HCT116 (cell line): ENCODE measurements around the gene HIVEP3. TPM values are rescaled to one million over a fixed set of nuclear protein-coding genes. Genes with fewer than 3 reads are reported as not detected.

Source experiments
- ATAC-seq: fragments of 200-7000 bp; cut with Tn5 transposase; 2 replicates; pipeline ENCODE4 v1.9.1; 2020; ENCODE audit warnings: mild to moderate bottlenecking, moderate library complexity
- BruUV-seq: library from RNA; stranded (reverse); fragments of 400-500 nt; replicated peaks from 2 replicates; lab custom pipeline; 2021; lab: Mats Ljungman, UMichigan
- CTCF ChIA-PET: fragments of 300-600 bp; sonication (Branson Sonifier 250); formaldehyde crosslinking; loops from one replicate; lab custom pipeline; 2021; ENCODE audit warnings: antibody characterized with exemption; lab: Charles Lee
- POLR2A ChIA-PET: fragments of 300-600, 350-600 bp; sonication (Branson Sonifier 250); formaldehyde crosslinking; loops from one replicate; lab custom pipeline; 2021; ENCODE audit warnings: antibody characterized with exemption; lab: Charles Lee
- RAD21 ChIA-PET, 2 experiments: fragments of 300-600 bp; sonication (Branson Sonifier 250); formaldehyde crosslinking; loops; one replicate each; lab custom pipeline; 2023; ENCODE audit warnings: low total read pairs in 2 of 2; ENCODE audit not compliant: uncharacterized antibody in 2 of 2, unreplicated experiment in 2 of 2, low non-redundant PET in 1 of 2; lab: Charles Lee
- DNase-seq: peaks from one replicate; pipeline ENCODE4 v3.0.0-alpha.2; 2010; ENCODE audit warnings: low read depth, low spot score
- H2AFZ ChIP-seq: fragments of 200-600 bp; shearing (Covaris generic), sonication (generic); 2 replicates; pipeline ENCODE4 v1.6.1; 2017; ENCODE audit warnings: low read depth, mixed run types, mixed read lengths, antibody characterized with exemption, low read length; ENCODE audit not compliant: poor library complexity, severe bottlenecking
- H3K27ac ChIP-seq: 2 replicates; pipeline ENCODE4 v1.5.1; 2012; ENCODE audit warnings: low read depth, low read length
- H3K27me3 ChIP-seq: fragments of 200-600 bp; sonication (generic); 2 replicates; pipeline ENCODE4 v1.6.1; 2016; ENCODE audit warnings: mixed run types, low read length, mixed read lengths; ENCODE audit not compliant: insufficient read depth
- H3K36me3 ChIP-seq, 2 experiments: fragments of 200-500 bp in 1 of 2; fragments of 200-600 bp in 1 of 2; sonication (Bioruptor generic) in 1 of 2; sonication (generic) in 1 of 2; 2 replicates each; pipeline versions ENCODE4 v1.5.1 to v1.6.1; 2014 to 2016; ENCODE audit warnings: low read length in 2 of 2, inconsistent platforms in 1 of 2, mixed read lengths in 1 of 2, mixed run types in 1 of 2; ENCODE audit not compliant: insufficient read depth in 2 of 2, control insufficient read depth in 1 of 2
- H3K4me1 ChIP-seq, 2 experiments: fragments of 200-600 bp in 1 of 2; sonication (generic) in 1 of 2; 2 replicates each; pipeline versions ENCODE4 v1.5.1 to v1.6.1; 2012 to 2017; ENCODE audit warnings: low read length in 2 of 2, inconsistent platforms in 1 of 2, mild to moderate bottlenecking in 1 of 2, mixed read lengths in 1 of 2, mixed run types in 1 of 2, moderate library complexity in 1 of 2; ENCODE audit not compliant: insufficient read depth in 2 of 2, control insufficient read depth in 1 of 2
- H3K4me2 ChIP-seq: fragments of 200-600 bp; sonication (generic); 2 replicates; pipeline ENCODE4 v1.6.1; 2017; ENCODE audit warnings: mixed run types, low read length, mixed read lengths
- H3K4me3 ChIP-seq, 2 experiments: fragments of 200-600 bp in 1 of 2; sonication (generic) in 1 of 2; replicated peaks in 1 of 2; 2 replicates each; pipeline ENCODE4 v1.5.1; 2011 to 2016; ENCODE audit warnings: low read length in 2 of 2, control low read depth in 1 of 2, low read depth in 1 of 2, mild to moderate bottlenecking in 1 of 2, mixed read lengths in 1 of 2, mixed run types in 1 of 2
- H3K79me2 ChIP-seq: fragments of 200-600 bp; sonication (generic); 2 replicates; pipeline ENCODE4 v1.6.1; 2017; ENCODE audit warnings: mild to moderate bottlenecking, mixed run types, low read length, moderate library complexity, mixed read lengths; ENCODE audit not compliant: insufficient read depth
- H3K9ac ChIP-seq: fragments of 200-600 bp; sonication (generic); 2 replicates; pipeline ENCODE4 v1.6.1; 2016; ENCODE audit warnings: low read length, mixed read lengths
- H3K9me2 ChIP-seq: fragments of 200-600 bp; sonication (generic), shearing (Covaris generic); 2 replicates; pipeline ENCODE4 v1.6.1; 2017; ENCODE audit warnings: mixed run types, mild to moderate bottlenecking, moderate library complexity; ENCODE audit not compliant: insufficient read depth
- H3K9me3 ChIP-seq, 2 experiments: fragments of 200-500 bp in 1 of 2; fragments of 200-600 bp in 1 of 2; sonication (Bioruptor generic) in 1 of 2; sonication (generic) in 1 of 2; 2 replicates each; pipeline ENCODE4 v1.6.1; 2014 to 2017; ENCODE audit warnings: low read length in 2 of 2, mixed read lengths in 2 of 2, inconsistent platforms in 1 of 2, low read depth in 1 of 2, mild to moderate bottlenecking in 1 of 2, mixed run types in 1 of 2, moderate library complexity in 1 of 2; ENCODE audit not compliant: control insufficient read depth in 1 of 2, insufficient read depth in 1 of 2
- H4K20me1 ChIP-seq: fragments of 200-600 bp; sonication (generic), shearing (Covaris generic); 2 replicates; pipeline ENCODE4 v1.6.1; 2017; ENCODE audit warnings: mixed run types, mild to moderate bottlenecking, moderate library complexity; ENCODE audit not compliant: insufficient read depth
- CBX3 ChIP-seq: IDR thresholded peaks from 2 replicates; pipeline ENCODE4 v1.6.1; 2012; ENCODE audit warnings: low read depth
- CTCF ChIP-seq, 3 experiments: fragments of 200-600 bp in 1 of 3; sonication (generic) in 1 of 3; IDR thresholded peaks in 2 of 3; conservative IDR thresholded peaks in 1 of 3; 2 replicates each; pipeline ENCODE4 v1.5.1; 2012 to 2017; ENCODE audit warnings: low read depth in 2 of 3, low read length in 2 of 3, antibody characterized with exemption in 1 of 3, borderline replicate concordance in 1 of 3, control low read depth in 1 of 3, mild to moderate bottlenecking in 1 of 3, mixed read lengths in 1 of 3, mixed run types in 1 of 3, moderate library complexity in 1 of 3; ENCODE audit not compliant: insufficient read depth in 1 of 3
- EGR1 ChIP-seq: IDR thresholded peaks from 2 replicates; pipeline ENCODE4 v1.6.1; 2012; ENCODE audit warnings: low read depth
- EZH2 ChIP-seq: fragments of 200-600 bp; sonication (generic); IDR thresholded peaks from 2 replicates; pipeline ENCODE4 v1.6.1; 2017; ENCODE audit warnings: antibody characterized with exemption, mixed run types
- JUND ChIP-seq: IDR thresholded peaks from 2 replicates; pipeline ENCODE4 v1.6.1; 2012
- POLR2A ChIP-seq: IDR thresholded peaks from 2 replicates; pipeline ENCODE4 v1.7.0; 2011; ENCODE audit warnings: borderline replicate concordance; ENCODE audit not compliant: insufficient read depth, insufficient read length; ENCODE audit errors: extremely low read depth
- RAD21 ChIP-seq: IDR thresholded peaks from 2 replicates; pipeline ENCODE4 v1.6.1; 2012; ENCODE audit warnings: low read depth, mild to moderate bottlenecking
- SIN3A ChIP-seq: IDR thresholded peaks from 2 replicates; pipeline ENCODE4 v1.6.1; 2012; ENCODE audit warnings: low read depth
- SP1 ChIP-seq: IDR thresholded peaks from 2 replicates; pipeline ENCODE4 v1.6.1; 2012; ENCODE audit warnings: low read depth
- SRF ChIP-seq: IDR thresholded peaks from 2 replicates; pipeline ENCODE4 v1.6.1; 2012; ENCODE audit warnings: low read depth
- TCF7L2 ChIP-seq: IDR thresholded peaks from 2 replicates; pipeline ENCODE4 v1.7.0; 2011; ENCODE audit warnings: borderline replicate concordance, inconsistent platforms; ENCODE audit not compliant: insufficient read depth, insufficient read length; ENCODE audit errors: extremely low read depth
- YY1 ChIP-seq: IDR thresholded peaks from 2 replicates; pipeline ENCODE4 v1.6.1; 2011; ENCODE audit warnings: low read length, low read depth, moderate library complexity, mild to moderate bottlenecking; ENCODE audit not compliant: insufficient replicate concordance; ENCODE audit errors: extremely low read depth
- ZNF274 ChIP-seq: fragments of 200-500 bp; sonication (Bioruptor generic); IDR thresholded peaks from 2 replicates; pipeline ENCODE4 v1.6.1; 2014; ENCODE audit warnings: mild to moderate bottlenecking, low read depth, low read length, inconsistent platforms
- intact Hi-C: fragments of 100-400 bp; cut with micrococcal nuclease; formaldehyde crosslinking; loops from 2 replicates; pipeline ENCODE4 v1.10.0; 2022
- total RNA-seq: library from RNA; stranded (reverse); gene quantifications from one replicate; pipeline ENCODE4 v1.2.1, GENCODE V29; 2021; ENCODE audit not compliant: unreplicated experiment
- TF ChIP-seq, protein P1 (sequence below): IDR thresholded peaks from 2 replicates; pipeline ENCODE4 v1.6.1; 2012
- TF ChIP-seq, protein P2 (sequence below): IDR thresholded peaks from 2 replicates; pipeline ENCODE4 v1.6.1; 2012

The HIVEP3 gene
- total RNA-seq, 1 experiment from 2014 or later: 7.1 TPM

DNA sequence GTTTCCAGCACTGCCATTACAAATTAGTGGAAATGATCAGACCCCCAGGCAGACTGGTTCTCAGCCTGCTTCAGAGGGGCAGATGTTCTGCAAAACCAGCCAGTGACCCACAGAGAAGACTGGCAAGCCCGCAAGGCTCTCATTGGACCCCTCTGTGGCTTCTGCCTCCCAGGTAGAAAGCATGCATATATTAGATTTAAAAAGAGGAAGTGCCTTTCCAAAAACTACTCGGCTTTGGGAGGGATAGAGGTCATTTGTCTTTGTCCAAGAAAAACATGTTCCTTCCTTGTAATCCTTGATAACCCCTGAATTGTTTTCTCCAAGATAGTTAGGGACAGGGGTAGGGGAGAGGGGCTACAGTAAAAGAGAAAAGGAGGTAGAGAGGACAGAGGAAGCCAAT lies 11.8 kb downstream of the HIVEP3 start:
- DNase-seq (no peak), ATAC-seq (no peak)
- RAD21 ChIA-PET: no interaction called here
- no peaks in the 10 kb centered on the region for H3K27me3 ChIP-seq
- H3K9ac ChIP-seq: no peak overlapping the region
- no peak overlapping the region for H3K4me2 ChIP-seq
- H3K36me3 ChIP-seq: no peaks in the 10 kb centered on the region
- POLR2A ChIA-PET: no interaction called here
- H3K4me1 ChIP-seq: peaks cover 9 to 16% of the 10 kb centered on the region in 2 experiments
- H2AFZ ChIP-seq: no peak overlapping the region
- H3K9me3 ChIP-seq: no peaks in the 10 kb centered on the region
- TF ChIP-seq CTCF (IDR thresholded peaks at IDR 0.05 in 2 of 3, conservative IDR thresholded peaks at IDR 0.05 in 1 of 3; ENCODE audit: borderline replicate concordance in 1 of 3, insufficient read depth in 1 of 3, low read depth in 2 of 3, low read length in 2 of 3) (no peak), SIN3A (no peak), JUND (no peak), SRF (no peak), RAD21 (no peak), TCF7L2 (no peak)
- CTCF ChIA-PET: no interaction called here
- H3K9me2 ChIP-seq: no peaks in the 10 kb centered on the region
- no peaks in the 10 kb centered on the region for H4K20me1 ChIP-seq
- intact Hi-C loops: no loop called here
- H3K79me2 ChIP-seq: no peaks in the 10 kb centered on the region
- BruUV-seq: no TSS peak
- H3K27ac ChIP-seq: no peak overlapping the region
- no peak overlapping the region for H3K4me3 ChIP-seq

DNA sequence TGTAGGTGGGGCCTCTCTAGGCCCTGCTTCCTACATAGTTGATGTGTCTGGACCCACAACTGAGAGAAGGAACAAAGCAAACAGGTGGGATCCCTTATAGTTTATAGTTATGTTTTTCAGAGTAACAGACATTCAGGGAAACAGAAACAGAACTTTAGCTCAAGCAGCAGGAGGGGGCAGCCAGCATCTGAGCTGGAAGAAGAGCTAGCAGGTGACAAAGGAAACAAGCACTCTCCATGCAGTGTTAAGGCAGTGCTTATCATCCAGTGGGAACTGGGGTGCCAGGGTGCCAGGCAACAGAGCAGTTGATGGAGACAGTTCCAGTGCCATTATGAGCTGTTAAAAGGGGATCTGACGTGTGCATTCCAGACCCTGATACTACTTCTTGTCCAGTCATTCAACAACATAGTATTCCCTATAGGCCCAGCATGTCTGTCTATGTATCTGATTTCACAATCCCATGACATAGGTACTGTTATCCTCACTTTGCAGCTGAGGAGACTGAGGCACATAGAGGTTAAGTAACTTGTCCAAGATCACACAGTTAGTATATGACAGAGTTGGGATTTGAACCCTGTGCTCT lies 13.5 kb downstream of the HIVEP3 start:
- no peaks in the 10 kb centered on the region for H3K36me3 ChIP-seq
- H3K27me3 ChIP-seq: no peaks in the 10 kb centered on the region
- H3K27ac ChIP-seq: no peak overlapping the region
- no peak for ATAC-seq
- POLR2A ChIA-PET: no interaction called here
- H4K20me1 ChIP-seq: no peaks in the 10 kb centered on the region
- H3K9me3 ChIP-seq: no peaks in the 10 kb centered on the region
- no peak overlapping the region for H3K9ac ChIP-seq
- H3K9me2 ChIP-seq: no peaks in the 10 kb centered on the region
- intact Hi-C loops: no loop called here
- BruUV-seq: no TSS peak
- no peak overlapping the region for H3K4me3 ChIP-seq
- H3K79me2 ChIP-seq: no peaks in the 10 kb centered on the region
- DNase-seq: no peak
- RAD21 ChIA-PET: no interaction called here
- H3K4me1 ChIP-seq: peaks cover 25 to 34% of the 10 kb centered on the region in 2 experiments
- H3K4me2 ChIP-seq: no peak overlapping the region
- CTCF ChIA-PET: no interaction called here
- H2AFZ ChIP-seq: no peak overlapping the region
- no peak for TF ChIP-seq EGR1
- no peak for TF ChIP-seq SIN3A
- TF ChIP-seq EZH2: no peak
- no peak for TF ChIP-seq YY1
- no peak for TF ChIP-seq CBX3
- no peak for TF ChIP-seq SP1
- TF ChIP-seq, protein P1, sequence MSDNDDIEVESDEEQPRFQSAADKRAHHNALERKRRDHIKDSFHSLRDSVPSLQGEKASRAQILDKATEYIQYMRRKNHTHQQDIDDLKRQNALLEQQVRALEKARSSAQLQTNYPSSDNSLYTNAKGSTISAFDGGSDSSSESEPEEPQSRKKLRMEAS: no peak
- no peak for TF ChIP-seq TCF7L2
- no peak for TF ChIP-seq ZNF274
- TF ChIP-seq POLR2A: no peak
- TF ChIP-seq, protein P2, sequence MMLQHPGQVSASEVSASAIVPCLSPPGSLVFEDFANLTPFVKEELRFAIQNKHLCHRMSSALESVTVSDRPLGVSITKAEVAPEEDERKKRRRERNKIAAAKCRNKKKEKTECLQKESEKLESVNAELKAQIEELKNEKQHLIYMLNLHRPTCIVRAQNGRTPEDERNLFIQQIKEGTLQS: no peak
- no peak for TF ChIP-seq SRF
- no peak for TF ChIP-seq RAD21
